Thyroid gland (tissue), 4 donors: ENCODE data around the gene NUDT3.
"Not testable (repeated sequence)": the region's sequence is repeated elsewhere in the genome, so short reads cannot be mapped to it uniquely, and the experiment has no call there.

Experiments used
- POLR2A ChIP-seq, 2 donors: fragments of 450-650 bp; IDR thresholded peaks; one replicate each; pipeline ENCODE4 v1.6.1; 2017; ENCODE audit warnings: antibody characterized with exemption in 2 of 2, mild to moderate bottlenecking in 2 of 2, moderate library complexity in 1 of 2
- TF ChIP-seq, protein P1 (sequence below), 6 experiments: fragments of 200-600 bp in 3 of 6; fragments of 450-650 bp in 3 of 6; sonication (generic) in 3 of 6; IDR thresholded peaks; one replicate each; pipeline ENCODE4 v1.5.1; 2016 to 2019; ENCODE audit warnings: antibody characterized with exemption in 6 of 6, mild to moderate bottlenecking in 2 of 6, inconsistent platforms in 1 of 6, moderate library complexity in 1 of 6

- TF ChIP-seq, protein P1, sequence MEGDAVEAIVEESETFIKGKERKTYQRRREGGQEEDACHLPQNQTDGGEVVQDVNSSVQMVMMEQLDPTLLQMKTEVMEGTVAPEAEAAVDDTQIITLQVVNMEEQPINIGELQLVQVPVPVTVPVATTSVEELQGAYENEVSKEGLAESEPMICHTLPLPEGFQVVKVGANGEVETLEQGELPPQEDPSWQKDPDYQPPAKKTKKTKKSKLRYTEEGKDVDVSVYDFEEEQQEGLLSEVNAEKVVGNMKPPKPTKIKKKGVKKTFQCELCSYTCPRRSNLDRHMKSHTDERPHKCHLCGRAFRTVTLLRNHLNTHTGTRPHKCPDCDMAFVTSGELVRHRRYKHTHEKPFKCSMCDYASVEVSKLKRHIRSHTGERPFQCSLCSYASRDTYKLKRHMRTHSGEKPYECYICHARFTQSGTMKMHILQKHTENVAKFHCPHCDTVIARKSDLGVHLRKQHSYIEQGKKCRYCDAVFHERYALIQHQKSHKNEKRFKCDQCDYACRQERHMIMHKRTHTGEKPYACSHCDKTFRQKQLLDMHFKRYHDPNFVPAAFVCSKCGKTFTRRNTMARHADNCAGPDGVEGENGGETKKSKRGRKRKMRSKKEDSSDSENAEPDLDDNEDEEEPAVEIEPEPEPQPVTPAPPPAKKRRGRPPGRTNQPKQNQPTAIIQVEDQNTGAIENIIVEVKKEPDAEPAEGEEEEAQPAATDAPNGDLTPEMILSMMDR (IDR thresholded peaks at IDR 0.05): not testable (repeated sequence)
- TF ChIP-seq POLR2A (IDR thresholded peaks at IDR 0.05): not testable (repeated sequence)
Observed at GRCh38 chr6:34371865-34372264, 20.6 kb downstream of the NUDT3 start.
